ENCODE measurements around the gene MACROD2.

MACROD2 gene

DNA sequence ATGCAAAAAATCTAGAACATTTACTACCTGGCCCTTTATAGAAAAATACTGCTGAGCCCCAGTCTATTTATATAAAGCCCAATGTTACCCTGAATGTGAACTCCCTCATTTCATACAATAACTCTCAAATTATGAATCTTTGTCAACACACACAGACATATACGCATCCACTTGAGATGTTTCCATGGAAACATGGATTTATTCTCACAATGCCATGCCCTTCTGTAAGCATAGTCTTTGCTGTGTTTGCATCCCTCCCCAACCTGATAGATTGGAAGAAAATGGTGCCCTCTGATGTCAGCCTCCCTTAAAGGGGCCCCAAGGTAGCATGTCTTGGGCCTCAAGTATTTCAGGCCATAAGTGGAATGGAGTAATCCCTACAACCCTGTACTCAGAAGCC lies 2004.8 kb downstream of the MACROD2 start:
- H3K9ac ChIP-seq = no peak overlapping the region
- H3K27me3 ChIP-seq = no peaks in the 10 kb centered on the region
- no peak for TF ChIP-seq Cebpa-rat (IDR thresholded peaks at IDR 0.05)
- no peak overlapping the region for H3K27ac ChIP-seq
- peaks cover 44% of the 10 kb centered on the region for H3K9me3 ChIP-seq
- no peak overlapping the region for H3K4me3 ChIP-seq
- no peak overlapping the region for H3K4me2 ChIP-seq
- H3K4me1 ChIP-seq = peaks cover 3% of the 10 kb centered on the region
- peaks cover 3% of the 10 kb centered on the region; the same call in 1 of the 2 replicates for H3K36me3 ChIP-seq
- no peaks in the 10 kb centered on the region for H4K20me1 ChIP-seq

- Histone ChIP-seq H3K4me2 (no peak overlapping the region), H3K36me3 (peaks cover 3% of the 10 kb centered on the region; the same call in 1 of the 2 replicates), H3K4me1 (peaks cover 9% of the 10 kb centered on the region), H3K4me3 (no peak overlapping the region), H3K27me3 (no peaks in the 10 kb centered on the region), H3K27ac (no peak overlapping the region), H3K9me3 (peaks cover 37% of the 10 kb centered on the region), H3K9ac (no peak overlapping the region), H4K20me1 (no peaks in the 10 kb centered on the region)
- no peak for TF ChIP-seq Cebpa-rat (IDR thresholded peaks at IDR 0.05)
Measured at GRCh38 chr20:16001286-16001685, 2006.0 kb downstream of the MACROD2 start.

GRCh38 chr20:16003310-16003709 lies 2008.0 kb downstream of the MACROD2 start:
- TF ChIP-seq Cebpa-rat (IDR thresholded peaks at IDR 0.05) = no peak
- H3K27me3 ChIP-seq = no peaks in the 10 kb centered on the region
- peaks cover 24% of the 10 kb centered on the region for H3K9me3 ChIP-seq
- H3K27ac ChIP-seq = no peak overlapping the region
- H3K36me3 ChIP-seq = no peaks in the 10 kb centered on the region
- no peak overlapping the region for H3K4me2 ChIP-seq
- no peaks in the 10 kb centered on the region for H4K20me1 ChIP-seq
- no peak overlapping the region for H3K9ac ChIP-seq
- H3K4me1 ChIP-seq = peaks cover 9% of the 10 kb centered on the region
- H3K4me3 ChIP-seq = no peak overlapping the region

- Histone ChIP-seq H3K27ac (no peak overlapping the region), H3K4me3 (no peak overlapping the region), H3K4me2 (no peak overlapping the region), H4K20me1 (no peaks in the 10 kb centered on the region), H3K9ac (no peak overlapping the region), H3K4me1 (peaks cover 9% of the 10 kb centered on the region), H3K9me3 (peaks cover 21% of the 10 kb centered on the region), H3K36me3 (peaks cover 5% of the 10 kb centered on the region; the same call in 1 of the 2 replicates), H3K27me3 (no peaks in the 10 kb centered on the region)
- no peak for TF ChIP-seq Cebpa-rat (IDR thresholded peaks at IDR 0.05)
Measured at GRCh38 chr20:16004108-16004854, 2009.0 kb downstream of the MACROD2 start.

DNA sequence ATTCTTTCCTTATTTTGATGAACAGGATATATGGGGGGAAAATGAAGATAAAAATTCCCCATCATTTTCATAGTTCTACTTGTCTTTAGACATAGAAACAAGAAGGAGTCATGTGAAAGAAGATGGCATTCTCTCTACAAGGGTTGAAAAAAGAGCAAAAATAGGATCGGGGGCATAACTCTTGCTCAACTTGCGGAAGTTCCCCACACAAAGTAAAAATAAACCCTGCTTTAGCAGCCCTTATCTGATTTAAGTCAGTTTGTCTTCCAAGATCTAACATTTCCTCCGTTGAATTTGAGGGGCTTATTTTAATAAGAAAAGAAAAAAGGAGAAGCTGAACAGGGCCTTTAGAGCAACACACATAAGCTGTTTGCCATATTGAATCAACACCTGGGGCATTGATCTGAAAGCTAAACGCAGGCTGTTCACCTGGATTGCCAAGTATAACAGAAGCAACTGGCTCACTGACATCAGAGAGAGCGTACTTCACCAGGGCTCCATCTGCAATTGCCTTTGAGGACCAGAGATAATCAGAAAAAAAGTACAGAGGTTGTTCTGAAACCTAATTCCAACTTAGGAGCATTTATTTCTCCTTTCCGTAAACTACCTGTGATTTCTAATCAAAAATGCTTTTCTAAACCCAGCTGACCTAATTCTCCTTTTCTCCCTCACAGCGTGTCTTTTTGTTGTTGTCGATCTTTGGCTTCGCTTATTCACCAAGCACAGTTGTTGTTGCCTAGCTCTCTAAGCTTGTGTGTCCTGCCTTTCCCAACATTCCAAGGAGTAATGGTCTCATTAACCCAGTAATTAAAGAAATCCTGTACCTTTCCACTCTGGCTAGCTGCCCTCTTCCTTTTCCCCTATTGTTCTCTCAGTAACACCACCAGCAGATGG lies 2010.0 kb downstream of the MACROD2 start:
- H3K9me3 ChIP-seq = peaks cover 15% of the 10 kb centered on the region
- peaks cover 5% of the 10 kb centered on the region; the same call in 1 of the 2 replicates for H3K36me3 ChIP-seq
- no peak overlapping the region for H3K9ac ChIP-seq
- H3K27ac ChIP-seq = no peak overlapping the region
- H3K4me3 ChIP-seq = no peak overlapping the region
- no peaks in the 10 kb centered on the region for H4K20me1 ChIP-seq
- H3K27me3 ChIP-seq = no peaks in the 10 kb centered on the region
- H3K4me2 ChIP-seq = peak overlapping the region; percentile 17; the same call in 1 of the 2 replicates
- peaks cover 12% of the 10 kb centered on the region for H3K4me1 ChIP-seq
- TF ChIP-seq Cebpa-rat (IDR thresholded peaks at IDR 0.05) = no peak

DNA sequence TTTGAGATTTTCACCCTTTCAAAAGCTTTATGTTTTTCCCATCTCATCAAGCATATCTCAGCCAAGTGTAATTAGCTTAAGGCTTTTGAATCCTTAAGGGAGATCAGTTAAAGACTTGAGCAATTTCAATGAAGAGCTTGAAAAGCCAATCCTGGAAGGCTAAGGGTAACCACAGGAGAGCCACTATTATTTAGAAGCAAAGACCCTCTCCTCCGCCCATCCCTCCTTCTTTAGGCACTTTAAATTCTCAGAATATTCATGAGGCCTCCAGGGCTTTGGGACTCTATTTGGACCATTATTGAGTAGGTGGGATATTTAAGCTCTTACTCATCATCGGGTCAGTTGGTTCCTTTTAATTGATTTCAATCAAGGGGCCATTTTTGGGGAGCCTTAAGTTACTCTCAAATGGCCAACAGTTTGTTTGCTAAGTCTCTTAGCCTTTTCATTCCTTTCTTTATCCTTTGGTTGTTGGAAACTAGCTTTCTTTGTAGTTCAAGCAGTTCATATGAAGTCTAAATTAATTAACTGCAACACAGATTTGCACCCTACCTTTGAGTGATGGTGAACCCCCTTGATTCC lies 2010.7 kb downstream of the MACROD2 start:
- Histone ChIP-seq H3K4me2 (no peak overlapping the region), H3K27me3 (no peaks in the 10 kb centered on the region), H3K4me3 (no peak overlapping the region), H3K36me3 (peaks cover 5% of the 10 kb centered on the region; the same call in 1 of the 2 replicates), H3K4me1 (peaks cover 15% of the 10 kb centered on the region), H3K9ac (no peak overlapping the region), H3K9me3 (peaks cover 15% of the 10 kb centered on the region), H4K20me1 (no peaks in the 10 kb centered on the region), H3K27ac (no peak overlapping the region)
- TF ChIP-seq Cebpa-rat (IDR thresholded peaks at IDR 0.05) = no peak

- H3K4me2 ChIP-seq = no peak overlapping the region
- TF ChIP-seq Cebpa-rat (IDR thresholded peaks at IDR 0.05) = no peak
- no peak overlapping the region for H3K9ac ChIP-seq
- H3K27ac ChIP-seq = no peak overlapping the region
- no peaks in the 10 kb centered on the region for H3K27me3 ChIP-seq
- no peaks in the 10 kb centered on the region for H4K20me1 ChIP-seq
- peaks cover 15% of the 10 kb centered on the region for H3K4me1 ChIP-seq
- peaks cover 5% of the 10 kb centered on the region; the same call in 1 of the 2 replicates for H3K36me3 ChIP-seq
- no peak overlapping the region for H3K4me3 ChIP-seq
- H3K9me3 ChIP-seq = peaks cover 20% of the 10 kb centered on the region
Measured at GRCh38 chr20:16007164-16007563, 2011.8 kb downstream of the MACROD2 start.

DNA sequence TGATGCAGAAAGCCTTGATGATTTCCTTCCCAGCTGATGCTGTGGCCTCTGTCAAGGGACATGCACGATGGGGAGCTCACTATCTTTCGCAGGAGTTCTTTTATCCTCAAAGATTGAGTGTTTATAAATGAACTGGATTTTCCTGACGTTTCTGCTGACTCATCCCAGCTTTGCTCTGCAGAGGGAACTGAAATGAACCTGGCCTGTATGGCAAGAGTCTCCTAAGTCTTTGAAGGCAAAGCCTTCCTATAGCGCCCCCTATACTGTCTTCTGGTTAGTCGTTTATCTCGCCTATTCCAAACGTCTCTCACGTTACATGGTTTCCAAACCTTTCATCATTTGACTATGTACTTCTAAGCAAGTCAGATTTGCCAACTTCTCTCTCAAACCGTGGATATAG lies 2012.6 kb downstream of the MACROD2 start:
- Histone ChIP-seq H3K4me1 (peaks cover 15% of the 10 kb centered on the region), H3K9ac (no peak overlapping the region), H3K4me3 (no peak overlapping the region), H3K9me3 (peaks cover 22% of the 10 kb centered on the region), H4K20me1 (no peaks in the 10 kb centered on the region), H3K36me3 (peaks cover 5% of the 10 kb centered on the region; the same call in 1 of the 2 replicates), H3K4me2 (no peak overlapping the region), H3K27ac (no peak overlapping the region), H3K27me3 (no peaks in the 10 kb centered on the region)
- no peak for TF ChIP-seq Cebpa-rat (IDR thresholded peaks at IDR 0.05)

DNA sequence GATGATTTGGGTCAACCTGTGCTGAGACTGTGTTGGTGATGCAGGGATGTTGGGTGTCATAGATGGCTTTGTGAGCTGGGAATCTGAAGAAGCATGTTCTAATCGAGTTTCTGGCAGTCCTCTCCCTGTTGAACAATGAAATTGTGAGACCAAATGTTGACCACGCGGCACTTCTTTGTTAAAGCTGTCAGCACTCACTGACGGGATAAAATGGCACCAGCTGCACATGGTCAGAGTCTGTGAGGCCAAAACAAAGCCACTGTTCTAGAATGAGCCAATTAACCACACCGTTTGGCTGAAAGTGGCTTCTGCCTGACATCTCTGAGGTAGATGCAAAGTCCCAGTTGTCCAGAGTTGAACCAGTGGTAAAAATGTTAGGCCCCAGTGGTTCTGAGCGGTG lies 2015.7 kb downstream of the MACROD2 start:
- no peak overlapping the region for H3K4me3 ChIP-seq
- H4K20me1 ChIP-seq = no peaks in the 10 kb centered on the region
- H3K36me3 ChIP-seq = peaks cover 5% of the 10 kb centered on the region; the same call in 1 of the 2 replicates
- no peaks in the 10 kb centered on the region for H3K27me3 ChIP-seq
- no peak overlapping the region for H3K27ac ChIP-seq
- H3K9me3 ChIP-seq = peaks cover 15% of the 10 kb centered on the region; the same call in 1 of the 2 replicates
- TF ChIP-seq Cebpa-rat (IDR thresholded peaks at IDR 0.05) = no peak
- H3K4me1 ChIP-seq = peaks cover 6% of the 10 kb centered on the region; the same call in 1 of the 2 replicates
- H3K4me2 ChIP-seq = no peak overlapping the region
- no peak overlapping the region for H3K9ac ChIP-seq

Measured in BLaER1 (cell line).